Lower lobe of right lung (tissue), 2 donors: ENCODE measurements around the gene VEGFA. TPM values are rescaled to one million over a fixed set of nuclear protein-coding genes. Genes with fewer than 3 reads are reported as not detected.

ENCODE experiments used
- ATAC-seq, 2 donors: fragments of 200-7000 bp; cut with Tn5 transposase; one replicate each; pipeline ENCODE4 v1.9.1; 2020 to 2022; ENCODE audit warnings: mild to moderate bottlenecking in 2 of 2, moderate library complexity in 2 of 2
- DNase-seq: peaks from one replicate; pipeline ENCODE4 v3.0.0-alpha.2; 2020
- H3K27ac ChIP-seq: fragments of 200-600 bp; one replicate; pipeline ENCODE4 v1.8.0; 2022
- H3K27me3 ChIP-seq: fragments of 200-600 bp; one replicate; pipeline ENCODE4 v1.8.0; 2022; ENCODE audit warnings: low read depth
- H3K36me3 ChIP-seq: fragments of 200-600 bp; one replicate; pipeline ENCODE4 v1.8.0; 2022; ENCODE audit warnings: mild to moderate bottlenecking
- H3K4me1 ChIP-seq: fragments of 200-600 bp; one replicate; pipeline ENCODE4 v1.8.0; 2022
- H3K4me3 ChIP-seq: fragments of 200-600 bp; one replicate; pipeline ENCODE4 v1.8.0; 2022; ENCODE audit warnings: mild to moderate bottlenecking
- H3K9me3 ChIP-seq: fragments of 200-600 bp; one replicate; pipeline ENCODE4 v1.8.0; 2022
- CTCF ChIP-seq: fragments of 200-600 bp; IDR thresholded peaks from one replicate; pipeline ENCODE4 v1.8.0; 2022; ENCODE audit warnings: antibody characterized with exemption, mild to moderate bottlenecking
- intact Hi-C: fragments of 100-400 bp; cut with DNase I; formaldehyde crosslinking; loops from one replicate; pipeline ENCODE4 v1.11.0; 2022
- total RNA-seq: library from RNA; stranded (reverse); fragmentation: NEBNext Ultra II Directional; extraction: Animal tissue kit (Norgen Biotek cat#: 25700); gene quantifications from one replicate; pipeline ENCODE4 v1.2.1, GENCODE V29; 2021
- donor health status: DM: no; HTN: yes; CAD: no; lungs with severe emphysema.

The VEGFA gene
- total RNA-seq, 1 donor from 2014 or later: 196 TPM

GRCh38 chr6:43793875-43794242 is 23.8 kb downstream of the VEGFA start:
- ATAC-seq: no peak

GRCh38 chr6:43795421-43795820 is 25.4 kb downstream of the VEGFA start:
- no peak for ATAC-seq
- TF ChIP-seq CTCF: no peak
- no peaks in the 10 kb centered on the region for H3K27me3 ChIP-seq
- DNase-seq: peak; percentile 24
- H3K4me3 ChIP-seq: no peak overlapping the region
- H3K27ac ChIP-seq: no peak overlapping the region
- H3K9me3 ChIP-seq: no peaks in the 10 kb centered on the region
- H3K4me1 ChIP-seq: peaks cover 22% of the 10 kb centered on the region
- H3K36me3 ChIP-seq: no peaks in the 10 kb centered on the region
- intact Hi-C loops: no loop called here

More at GRCh38 chr6:43793875-43794242, 23.8 kb downstream of the VEGFA start:
- H3K4me3 ChIP-seq: no peak overlapping the region
- DNase-seq: no peak
- no peak overlapping the region for H3K27ac ChIP-seq
- no peaks in the 10 kb centered on the region for H3K36me3 ChIP-seq
- intact Hi-C loops: no loop called here
- peaks cover 8% of the 10 kb centered on the region for H3K4me1 ChIP-seq
- H3K9me3 ChIP-seq: no peaks in the 10 kb centered on the region
- H3K27me3 ChIP-seq: no peaks in the 10 kb centered on the region
- TF ChIP-seq CTCF: no peak

GRCh38 chr6:43796168-43796567 is 26.2 kb downstream of the VEGFA start:
- no peak overlapping the region for H3K4me3 ChIP-seq
- TF ChIP-seq CTCF: no peak
- intact Hi-C loops: no loop called here
- no peaks in the 10 kb centered on the region for H3K36me3 ChIP-seq
- DNase-seq (peak; percentile 3), ATAC-seq (no peak)
- peaks cover 25% of the 10 kb centered on the region for H3K4me1 ChIP-seq
- no peaks in the 10 kb centered on the region for H3K9me3 ChIP-seq
- no peak overlapping the region for H3K27ac ChIP-seq
- H3K27me3 ChIP-seq: no peaks in the 10 kb centered on the region

GRCh38 chr6:43796903-43797890 is 27.2 kb downstream of the VEGFA start:
- ATAC-seq (no peak), DNase-seq (peak; percentile 35)
- no peaks in the 10 kb centered on the region for H3K36me3 ChIP-seq
- intact Hi-C loops: no loop called here
- TF ChIP-seq CTCF: no peak
- H3K9me3 ChIP-seq: no peaks in the 10 kb centered on the region
- no peaks in the 10 kb centered on the region for H3K27me3 ChIP-seq
- H3K27ac ChIP-seq: no peak overlapping the region
- H3K4me1 ChIP-seq: peaks cover 35% of the 10 kb centered on the region
- no peak overlapping the region for H3K4me3 ChIP-seq

GRCh38 chr6:43797919-43798318 is 27.9 kb downstream of the VEGFA start:
- ATAC-seq: no peak
- no peak overlapping the region for H3K4me3 ChIP-seq
- intact Hi-C loops: no loop called here
- peaks cover 42% of the 10 kb centered on the region for H3K4me1 ChIP-seq
- H3K36me3 ChIP-seq: no peaks in the 10 kb centered on the region
- peak; percentile 31 for DNase-seq
- no peaks in the 10 kb centered on the region for H3K9me3 ChIP-seq
- no peak for TF ChIP-seq CTCF
- peak overlapping the region; percentile 53 for H3K27ac ChIP-seq
- H3K27me3 ChIP-seq: no peaks in the 10 kb centered on the region
